Keratinocyte (primary cell): ENCODE measurements around the gene SCUBE1. TPM values are rescaled to one million over a fixed set of nuclear protein-coding genes. Genes with fewer than 3 reads are reported as not detected.

ENCODE experiments used
- DNase-seq: peaks from one replicate; pipeline ENCODE4 v3.0.0-alpha.2; 2011; ENCODE audit warnings: low read depth, missing footprints, low spot score
- FAIRE-seq: peaks from 2 replicates; lab custom pipeline; 2011; peaks lifted over from hg19 to GRCh38; lab: Jason Lieb, UNC
- H2AFZ ChIP-seq: 2 replicates; pipeline ENCODE4 v1.6.0; 2012; ENCODE audit warnings: low read length, control low read depth, inconsistent platforms; ENCODE audit not compliant: control insufficient read depth
- H3K27ac ChIP-seq: 2 replicates; pipeline ENCODE4 v1.5.1; 2011; ENCODE audit warnings: low read length; ENCODE audit not compliant: control insufficient read depth, insufficient read depth
- H3K27me3 ChIP-seq: 3 replicates; pipeline ENCODE4 v1.6.0; 2011; ENCODE audit warnings: low read length; ENCODE audit not compliant: control insufficient read depth, insufficient read depth; ENCODE audit errors: extremely low read depth
- H3K36me3 ChIP-seq, 2 experiments: 2 replicates in 1 of 2; 3 replicates in 1 of 2; pipeline ENCODE4 v1.5.1; 2011; ENCODE audit warnings: low read length in 2 of 2, mild to moderate bottlenecking in 1 of 2; ENCODE audit not compliant: control insufficient read depth in 2 of 2, insufficient read depth in 2 of 2; ENCODE audit errors: extremely low read depth in 1 of 2
- H3K4me1 ChIP-seq: 3 replicates; pipeline ENCODE4 v1.5.1; 2011; ENCODE audit warnings: low read length; ENCODE audit not compliant: control insufficient read depth, insufficient read depth; ENCODE audit errors: extremely low read depth
- H3K4me2 ChIP-seq: 3 replicates; pipeline ENCODE4 v1.6.0; 2011; ENCODE audit warnings: low read depth, low read length; ENCODE audit not compliant: control insufficient read depth, insufficient read depth; ENCODE audit errors: extremely low read depth
- H3K4me3 ChIP-seq, 3 experiments: fragments of 200-600 bp in 1 of 3; sonication (generic) in 1 of 3; 2 replicates in 2 of 3; 3 replicates in 1 of 3; pipeline ENCODE4 v1.5.1; 2011 to 2016; ENCODE audit warnings: low read length in 3 of 3, mild to moderate bottlenecking in 3 of 3, control low read depth in 2 of 3, inconsistent platforms in 1 of 3, low read depth in 1 of 3, mixed read lengths in 1 of 3, mixed run types in 1 of 3, moderate library complexity in 1 of 3; ENCODE audit not compliant: control insufficient read depth in 2 of 3, insufficient read depth in 2 of 3; ENCODE audit errors: extremely low read depth in 1 of 3
- H3K79me2 ChIP-seq: 2 replicates; pipeline ENCODE4 v1.6.0; 2012; ENCODE audit warnings: low read length; ENCODE audit not compliant: control insufficient read depth, insufficient read depth
- H3K9ac ChIP-seq: 3 replicates; pipeline ENCODE4 v1.6.0; 2011; ENCODE audit warnings: low read length; ENCODE audit not compliant: control insufficient read depth, insufficient read depth; ENCODE audit errors: extremely low read depth
- H3K9me1 ChIP-seq: 3 replicates; pipeline ENCODE4 v1.6.0; 2011; ENCODE audit warnings: low read length; ENCODE audit not compliant: control insufficient read depth, insufficient read depth; ENCODE audit errors: extremely low read depth
- H3K9me3 ChIP-seq: 2 replicates; pipeline ENCODE4 v1.5.1; 2012; ENCODE audit warnings: low read depth, low read length; ENCODE audit not compliant: control insufficient read depth
- H4K20me1 ChIP-seq: 3 replicates; pipeline ENCODE4 v1.6.0; 2011; ENCODE audit warnings: low read length; ENCODE audit not compliant: control insufficient read depth, insufficient read depth; ENCODE audit errors: extremely low read depth
- CTCF ChIP-seq, 3 experiments: IDR thresholded peaks in 1 of 3; conservative IDR thresholded peaks in 1 of 3; optimal IDR thresholded peaks in 1 of 3; 2 replicates in 2 of 3; 3 replicates in 1 of 3; pipeline versions ENCODE3 to v1.5.1; 2011; ENCODE audit warnings: low read length in 3 of 3, mild to moderate bottlenecking in 3 of 3, moderate library complexity in 2 of 3, control low read depth in 1 of 3, inconsistent platforms in 1 of 3; ENCODE audit not compliant: insufficient read depth in 2 of 3; ENCODE audit errors: extremely low read depth in 1 of 3
- EZH2 ChIP-seq: IDR thresholded peaks from one replicate; pipeline ENCODE4 v1.6.1; 2012; ENCODE audit warnings: inconsistent platforms, mild to moderate bottlenecking, low read length, moderate library complexity
- dilution Hi-C: fragments of 300-500 bp; cut with MboI; formaldehyde crosslinking; loops from one replicate; pipeline ENCODE4 v1.7.0; 2020; ENCODE audit warnings: low sequenced_read_pairs; ENCODE audit not compliant: extremely low pct_ligation_motif_present
- polyA plus RNA-seq, 5 experiments: library from polyadenylated mRNA; depleted of rRNA in 3 of 5; stranded (reverse) in 3 of 5; stranded (forward) in 1 of 5; unstranded in 1 of 5; fragments of >200 nt; gene quantifications; 1 replicate in 1 of 5; 2 replicates in 3 of 5; 3 replicates in 1 of 5; pipeline versions ENCODE4 v1.2.1 to v1.2.3, GENCODE V29; 2011 to 2012; ENCODE audit warnings: missing spikeins in 2 of 5, low read depth in 1 of 5, low replicate concordance in 1 of 5

SCUBE1 gene
- polyA plus RNA-seq, 1 donor (not counting 4 experiments of a cell fraction or from before 2014, with no cell fraction given): not detected

GRCh38 chr22:43257961-43258360 is 85.2 kb downstream of the SCUBE1 start:
- no peak overlapping the region for H2AFZ ChIP-seq
- no peak overlapping the region for H3K4me2 ChIP-seq
- H3K9me3 ChIP-seq: no peaks in the 10 kb centered on the region
- H3K9me1 ChIP-seq: no peaks in the 10 kb centered on the region
- no peak overlapping the region for H3K9ac ChIP-seq
- FAIRE-seq: no peak
- DNase-seq: no peak
- no peaks in the 10 kb centered on the region for H3K79me2 ChIP-seq
- dilution Hi-C loops: no loop called here
- no peaks in the 10 kb centered on the region for H3K4me1 ChIP-seq
- H3K27ac ChIP-seq: no peak overlapping the region
- no peaks in the 10 kb centered on the region for H3K36me3 ChIP-seq
- TF ChIP-seq EZH2: no peak
- TF ChIP-seq CTCF (optimal IDR thresholded peaks at IDR 0.05 in 1 of 3, IDR thresholded peaks at IDR 0.05 in 1 of 3, conservative IDR thresholded peaks at IDR 0.05 in 1 of 3; ENCODE audit: extremely low read depth in 1 of 3, insufficient read depth in 2 of 3, low read length in 3 of 3): no peak
- no peaks in the 10 kb centered on the region for H4K20me1 ChIP-seq
- H3K27me3 ChIP-seq: peaks cover 60% of the 10 kb centered on the region
- no peak overlapping the region for H3K4me3 ChIP-seq

- Histone ChIP-seq H3K4me1 (no peaks in the 10 kb centered on the region), H3K27ac (no peak overlapping the region), H3K9me1 (no peaks in the 10 kb centered on the region), H3K79me2 (no peaks in the 10 kb centered on the region), H3K27me3 (peaks cover 57% of the 10 kb centered on the region), H3K9me3 (no peaks in the 10 kb centered on the region), H3K36me3 (no peaks in the 10 kb centered on the region), H4K20me1 (no peaks in the 10 kb centered on the region), H3K4me2 (no peak overlapping the region), H3K4me3 (no peak overlapping the region), H3K9ac (no peak overlapping the region), H2AFZ (no peak overlapping the region)
- no peak for FAIRE-seq
- dilution Hi-C loops: no loop called here
- no peak for DNase-seq
- no peak for TF ChIP-seq EZH2
- TF ChIP-seq CTCF (optimal IDR thresholded peaks at IDR 0.05 in 1 of 3, IDR thresholded peaks at IDR 0.05 in 1 of 3, conservative IDR thresholded peaks at IDR 0.05 in 1 of 3; ENCODE audit: extremely low read depth in 1 of 3, insufficient read depth in 2 of 3, low read length in 3 of 3): no peak
Measured at GRCh38 chr22:43257549-43257948, 85.6 kb downstream of the SCUBE1 start.
